HL-60 (cell line): ENCODE measurements around the gene GLCE.

Experiments used
- POLR2AphosphoS5 ChIP-seq: IDR thresholded peaks from 2 replicates; pipeline ENCODE4 v1.6.1; 2012; ENCODE audit warnings: low read depth
- REST ChIP-seq: IDR thresholded peaks from 2 replicates; pipeline ENCODE4 v1.6.1; 2012; ENCODE audit warnings: low read depth; ENCODE audit not compliant: insufficient replicate concordance
- TF ChIP-seq, protein P1 (sequence below): IDR thresholded peaks from one replicate; pipeline ENCODE4 v1.5.1; 2011; ENCODE audit warnings: low read length, control low read depth, inconsistent platforms; ENCODE audit not compliant: insufficient read depth

DNA sequence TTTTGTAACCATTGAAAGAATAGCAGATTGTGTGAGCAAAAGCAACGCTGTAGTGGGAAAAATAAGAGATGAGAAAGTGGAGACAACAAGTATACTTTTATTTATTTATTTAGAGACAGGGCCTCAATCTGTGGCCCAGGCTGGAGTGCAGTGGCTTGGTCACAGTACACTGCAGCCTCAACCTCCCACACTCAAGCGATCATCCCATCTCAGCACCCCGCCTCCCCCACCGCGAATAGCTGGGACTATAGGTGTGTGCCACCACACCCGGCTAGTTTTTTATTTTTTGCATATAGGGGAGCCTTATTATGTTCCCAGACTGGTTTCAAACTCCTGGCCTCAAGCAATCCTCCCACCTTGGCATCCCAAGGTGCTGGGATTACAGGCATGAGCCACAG, 1.6 kb upstream of the GLCE start:
- TF ChIP-seq, protein P1, sequence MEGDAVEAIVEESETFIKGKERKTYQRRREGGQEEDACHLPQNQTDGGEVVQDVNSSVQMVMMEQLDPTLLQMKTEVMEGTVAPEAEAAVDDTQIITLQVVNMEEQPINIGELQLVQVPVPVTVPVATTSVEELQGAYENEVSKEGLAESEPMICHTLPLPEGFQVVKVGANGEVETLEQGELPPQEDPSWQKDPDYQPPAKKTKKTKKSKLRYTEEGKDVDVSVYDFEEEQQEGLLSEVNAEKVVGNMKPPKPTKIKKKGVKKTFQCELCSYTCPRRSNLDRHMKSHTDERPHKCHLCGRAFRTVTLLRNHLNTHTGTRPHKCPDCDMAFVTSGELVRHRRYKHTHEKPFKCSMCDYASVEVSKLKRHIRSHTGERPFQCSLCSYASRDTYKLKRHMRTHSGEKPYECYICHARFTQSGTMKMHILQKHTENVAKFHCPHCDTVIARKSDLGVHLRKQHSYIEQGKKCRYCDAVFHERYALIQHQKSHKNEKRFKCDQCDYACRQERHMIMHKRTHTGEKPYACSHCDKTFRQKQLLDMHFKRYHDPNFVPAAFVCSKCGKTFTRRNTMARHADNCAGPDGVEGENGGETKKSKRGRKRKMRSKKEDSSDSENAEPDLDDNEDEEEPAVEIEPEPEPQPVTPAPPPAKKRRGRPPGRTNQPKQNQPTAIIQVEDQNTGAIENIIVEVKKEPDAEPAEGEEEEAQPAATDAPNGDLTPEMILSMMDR = no peak
- TF ChIP-seq POLR2AphosphoS5 = no peak
- TF ChIP-seq REST = no peak
